K562 (cell line): ENCODE data around the gene AKT2. TPM values are rescaled to one million over a fixed set of nuclear protein-coding genes. Genes with fewer than 3 reads are reported as not detected.
A peak's percentile ranks its signal among the peaks of the same experiment; 100 is the strongest.

Experiments used
- ATF1 ChIP-seq, 2 experiments: fragments of 450-650 bp in 1 of 2; IDR thresholded peaks; 2 replicates each; pipeline ENCODE4 v1.6.1; 2016; ENCODE audit warnings: missing compliant biosample characterization in 1 of 2, missing genetic modification characterization in 1 of 2
- ATF7 ChIP-seq: fragments of 450-650 bp; IDR thresholded peaks from 2 replicates; pipeline ENCODE4 v1.7.1; 2014; ENCODE audit warnings: mild to moderate bottlenecking, moderate library complexity
- DMBX1 ChIP-seq: fragments of 250-450 bp; sonication (Bioruptor Pico); IDR thresholded peaks from 2 replicates; pipeline ENCODE4 v1.8.0; 2022; ENCODE audit warnings: inconsistent platforms, mild to moderate bottlenecking, moderate library complexity, borderline replicate concordance
- EGR1 ChIP-seq: fragments of 450-650 bp; conservative IDR thresholded peaks from 2 replicates; pipeline ENCODE4 v1.6.1; 2017; ENCODE audit warnings: mild to moderate bottlenecking
- KDM4B ChIP-seq, 2 experiments: fragments of 450-650 bp in 1 of 2; sonication (generic) in 1 of 2; IDR thresholded peaks; 2 replicates each; pipeline ENCODE4 v1.6.1; 2016 to 2017; ENCODE audit warnings: borderline replicate concordance in 2 of 2, antibody characterized with exemption in 1 of 2, low read depth in 1 of 2, mild to moderate bottlenecking in 1 of 2
- MTA3 ChIP-seq: fragments of 450-650 bp; formaldehyde crosslinking; IDR thresholded peaks from 2 replicates; pipeline ENCODE4 v1.6.1; 2017; ENCODE audit warnings: mild to moderate bottlenecking, borderline replicate concordance
- MXD1 ChIP-seq: fragments of 250-450 bp; sonication (Bioruptor Pico); IDR thresholded peaks from 2 replicates; pipeline ENCODE4 v1.8.0; 2021; ENCODE audit warnings: borderline replicate concordance, mild to moderate bottlenecking, moderate library complexity; ENCODE audit not compliant: poor library complexity, severe bottlenecking
- NUFIP1 ChIP-seq: fragments of 450-650 bp; IDR thresholded peaks from 2 replicates; pipeline ENCODE4 v1.6.1; 2018; ENCODE audit not compliant: partially characterized antibody
- PCBP1 ChIP-seq: fragments of 200-400 bp; formaldehyde crosslinking; IDR thresholded peaks from 2 replicates; pipeline ENCODE4 v1.6.1; 2018; ENCODE audit warnings: mild to moderate bottlenecking, low read depth, low read length; ENCODE audit not compliant: poor library complexity, severe bottlenecking
- RAD21 ChIP-seq, 2 experiments: fragments of 250-450 bp in 1 of 2; fragments of 450-650 bp in 1 of 2; sonication (Bioruptor Pico) in 1 of 2; formaldehyde crosslinking in 1 of 2; IDR thresholded peaks in 1 of 2; conservative IDR thresholded peaks in 1 of 2; 2 replicates each; pipeline versions ENCODE4 v1.4.0 to v1.8.0; 2020 to 2022; ENCODE audit warnings: mild to moderate bottlenecking in 2 of 2, moderate library complexity in 1 of 2
- STAT6 ChIP-seq: sonication (generic); formaldehyde crosslinking; IDR thresholded peaks from 2 replicates; pipeline ENCODE4 v1.8.1; 2023; ENCODE audit warnings: mild to moderate bottlenecking, missing genetic modification reagents
- TAF1 ChIP-seq: IDR thresholded peaks from 2 replicates; pipeline ENCODE4 v1.6.1; 2011; ENCODE audit warnings: mild to moderate bottlenecking, low read length, moderate library complexity; ENCODE audit not compliant: insufficient read depth, control insufficient read depth, severe bottlenecking; ENCODE audit errors: extremely low read depth
- ZBTB17 ChIP-seq: fragments of 450-650 bp; formaldehyde crosslinking; IDR thresholded peaks from 2 replicates; pipeline ENCODE4 v1.4.0; 2020; ENCODE audit warnings: mild to moderate bottlenecking
- ZC3H4 ChIP-seq: sonication (generic); formaldehyde crosslinking; IDR thresholded peaks from 2 replicates; pipeline ENCODE4 v1.9.0; 2021; ENCODE audit warnings: missing genetic modification reagents, borderline replicate concordance
- ZNF324 ChIP-seq: fragments of 250-450 bp; sonication (Bioruptor Pico); IDR thresholded peaks from 2 replicates; pipeline ENCODE4 v1.4.0; 2020; ENCODE audit warnings: mild to moderate bottlenecking
- ZNF561 ChIP-seq: fragments of 450-650 bp; formaldehyde crosslinking; conservative IDR thresholded peaks from 2 replicates; pipeline ENCODE4 v1.4.0; 2020; ENCODE audit warnings: mild to moderate bottlenecking, moderate library complexity
- polyA plus RNA-seq, 8 experiments: library from polyadenylated mRNA; depleted of rRNA in 4 of 8; stranded (reverse) in 5 of 8; unstranded in 3 of 8; fragments of >200 nt; fragmentation: Nextera tagmentation in 2 of 8; fragmentation: Illumina TruSeq in 1 of 8; extraction: Ambion mirVana in 2 of 8; extraction: Trizol in 1 of 8; gene quantifications; 2 replicates each; pipeline versions ENCODE4 v1.2.1 to v1.2.3, GENCODE V29; 2011 to 2014; ENCODE audit warnings: inconsistent platforms in 1 of 8, missing spikeins in 1 of 8
- total RNA-seq, 7 experiments: library from RNA; depleted of rRNA in 6 of 7; stranded (reverse); fragments of >200 nt in 6 of 7; fragmentation: Illumina TruSeq in 2 of 7; extraction: Trizol in 2 of 7; gene quantifications; 2 replicates each; pipeline versions ENCODE4 v1.2.1 to v1.2.3, GENCODE V29; 2011 to 2021; ENCODE audit warnings: low replicate concordance in 1 of 7
- TF ChIP-seq, protein P1 (sequence below), 3 experiments: IDR thresholded peaks in 2 of 3; conservative IDR thresholded peaks in 1 of 3; 2 replicates each; pipeline ENCODE4 v1.5.1; 2011 to 2012; ENCODE audit warnings: low read length in 3 of 3, mild to moderate bottlenecking in 3 of 3, control low read depth in 2 of 3, improper control_type of control experiment in 1 of 3, inconsistent platforms in 1 of 3, low read depth in 1 of 3, mixed read lengths in 1 of 3, moderate library complexity in 1 of 3; ENCODE audit not compliant: insufficient read depth in 2 of 3
- TF ChIP-seq, protein P2 (sequence below): fragments of 250-450 bp; sonication (Bioruptor Pico); IDR thresholded peaks from 2 replicates; pipeline ENCODE4 v1.8.0; 2022; ENCODE audit warnings: inconsistent platforms

The AKT2 gene
- total and polyA plus RNA-seq, 9 of the 15 experiments (the other 6 are each of a cell fraction or from before 2014, with no cell fraction given): 1.1 to 132 (median 67.7) TPM

- TF ChIP-seq, protein P1, sequence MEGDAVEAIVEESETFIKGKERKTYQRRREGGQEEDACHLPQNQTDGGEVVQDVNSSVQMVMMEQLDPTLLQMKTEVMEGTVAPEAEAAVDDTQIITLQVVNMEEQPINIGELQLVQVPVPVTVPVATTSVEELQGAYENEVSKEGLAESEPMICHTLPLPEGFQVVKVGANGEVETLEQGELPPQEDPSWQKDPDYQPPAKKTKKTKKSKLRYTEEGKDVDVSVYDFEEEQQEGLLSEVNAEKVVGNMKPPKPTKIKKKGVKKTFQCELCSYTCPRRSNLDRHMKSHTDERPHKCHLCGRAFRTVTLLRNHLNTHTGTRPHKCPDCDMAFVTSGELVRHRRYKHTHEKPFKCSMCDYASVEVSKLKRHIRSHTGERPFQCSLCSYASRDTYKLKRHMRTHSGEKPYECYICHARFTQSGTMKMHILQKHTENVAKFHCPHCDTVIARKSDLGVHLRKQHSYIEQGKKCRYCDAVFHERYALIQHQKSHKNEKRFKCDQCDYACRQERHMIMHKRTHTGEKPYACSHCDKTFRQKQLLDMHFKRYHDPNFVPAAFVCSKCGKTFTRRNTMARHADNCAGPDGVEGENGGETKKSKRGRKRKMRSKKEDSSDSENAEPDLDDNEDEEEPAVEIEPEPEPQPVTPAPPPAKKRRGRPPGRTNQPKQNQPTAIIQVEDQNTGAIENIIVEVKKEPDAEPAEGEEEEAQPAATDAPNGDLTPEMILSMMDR (IDR thresholded peaks at IDR 0.05 in 2 of 3, conservative IDR thresholded peaks at IDR 0.05 in 1 of 3; ENCODE audit: insufficient read depth in 2 of 3, low read depth in 1 of 3, low read length in 3 of 3): no peak
- TF ChIP-seq NUFIP1: no peak
- no peak for TF ChIP-seq KDM4B (IDR thresholded peaks at IDR 0.05; ENCODE audit: borderline replicate concordance in 2 of 2, low read depth in 1 of 2)
- TF ChIP-seq PCBP1: peak; percentile 64
- TF ChIP-seq RAD21 (CRISPR knock-in tag; conservative IDR thresholded peaks at IDR 0.05 in 1 of 2, IDR thresholded peaks at IDR 0.05 in 1 of 2): no peak
- no peak for TF ChIP-seq ZNF561
- TF ChIP-seq ZBTB17: no peak
- no peak for TF ChIP-seq STAT6 (CRISPR knock-in tag)
- TF ChIP-seq MTA3: peak; percentile 56; the same call in 1 of the 2 replicates
- TF ChIP-seq ZC3H4 (CRISPR knock-in tag): no peak
- no peak for TF ChIP-seq DMBX1 (CRISPR knock-in tag)
- TF ChIP-seq MXD1 (CRISPR knock-in tag): no peak
- peak; percentile 33; the same call in 1 of the 2 replicates for TF ChIP-seq ATF1 (CRISPR knock-in tag; IDR thresholded peaks at IDR 0.05)
- peak; percentile 95 for TF ChIP-seq ATF1 (tag; IDR thresholded peaks at IDR 0.05)
- peak; percentile 71 for TF ChIP-seq ATF7
- no peak for TF ChIP-seq ZNF324 (CRISPR knock-in tag)
- no peak for TF ChIP-seq EGR1
- TF ChIP-seq TAF1: peak; percentile 8
- TF ChIP-seq, protein P2, sequence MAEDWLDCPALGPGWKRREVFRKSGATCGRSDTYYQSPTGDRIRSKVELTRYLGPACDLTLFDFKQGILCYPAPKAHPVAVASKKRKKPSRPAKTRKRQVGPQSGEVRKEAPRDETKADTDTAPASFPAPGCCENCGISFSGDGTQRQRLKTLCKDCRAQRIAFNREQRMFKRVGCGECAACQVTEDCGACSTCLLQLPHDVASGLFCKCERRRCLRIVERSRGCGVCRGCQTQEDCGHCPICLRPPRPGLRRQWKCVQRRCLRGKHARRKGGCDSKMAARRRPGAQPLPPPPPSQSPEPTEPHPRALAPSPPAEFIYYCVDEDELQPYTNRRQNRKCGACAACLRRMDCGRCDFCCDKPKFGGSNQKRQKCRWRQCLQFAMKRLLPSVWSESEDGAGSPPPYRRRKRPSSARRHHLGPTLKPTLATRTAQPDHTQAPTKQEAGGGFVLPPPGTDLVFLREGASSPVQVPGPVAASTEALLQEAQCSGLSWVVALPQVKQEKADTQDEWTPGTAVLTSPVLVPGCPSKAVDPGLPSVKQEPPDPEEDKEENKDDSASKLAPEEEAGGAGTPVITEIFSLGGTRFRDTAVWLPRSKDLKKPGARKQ (CRISPR knock-in tag): no peak
Observed at GRCh38 chr19:40190891-40191835, 94.0 kb downstream of the AKT2 start, which contains the start of gene MAP3K10 (continued).
